Measurements from ENCODE around the gene SLC18B1.
A peak's percentile ranks its signal among the peaks of the same experiment; 100 is the strongest.

SLC18B1 gene

DNA sequence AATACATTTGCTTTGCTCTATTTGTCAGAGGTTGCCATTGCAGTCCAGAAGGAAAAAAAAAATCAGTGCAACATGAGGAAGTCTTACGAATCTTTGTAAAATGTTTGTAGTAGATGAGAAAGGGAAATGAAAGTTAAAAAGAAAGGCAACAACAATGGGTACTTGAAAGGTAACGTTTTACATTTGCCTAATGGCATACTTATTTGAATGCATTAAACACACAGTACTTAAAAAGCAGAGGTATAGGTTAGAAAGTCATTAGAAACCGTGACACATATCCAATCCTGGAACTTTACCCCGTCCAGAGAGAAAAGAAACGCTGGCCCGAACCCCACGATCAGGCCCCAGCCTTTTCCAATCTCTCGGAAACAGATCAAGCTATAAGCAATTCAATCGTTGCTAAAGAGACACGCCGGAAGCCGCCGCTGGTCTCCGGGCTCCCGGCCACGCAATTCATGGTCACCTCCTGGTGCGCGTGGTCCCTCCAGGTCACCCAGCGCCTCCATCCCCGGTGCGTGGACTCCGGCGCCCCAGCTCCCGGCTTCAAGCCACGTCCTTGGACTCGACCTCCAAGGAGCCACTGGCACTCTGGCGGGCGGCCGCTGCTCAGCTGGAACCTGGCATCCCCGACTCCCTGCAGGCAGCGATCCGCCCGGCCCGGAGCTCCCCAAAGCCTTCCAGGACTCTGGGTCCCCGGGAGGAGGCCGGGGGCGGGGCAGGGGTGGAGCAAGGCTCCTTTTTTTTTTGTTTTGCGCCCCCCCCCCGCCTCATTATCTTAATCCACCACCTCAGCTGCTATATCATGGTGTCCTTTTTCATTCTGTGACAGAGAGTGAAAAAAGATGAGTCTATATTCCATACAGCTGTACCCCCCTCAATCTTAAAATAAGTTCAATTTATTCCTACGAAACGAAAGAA lies at the start of gene SLC18B1:
Gene SLC18B1 (minus strand): TSS at position 687 of the 918 bp plus-strand sequence. CDS start 181 bp downstream, at position 506.
- DNase-seq = no peak

DNA sequence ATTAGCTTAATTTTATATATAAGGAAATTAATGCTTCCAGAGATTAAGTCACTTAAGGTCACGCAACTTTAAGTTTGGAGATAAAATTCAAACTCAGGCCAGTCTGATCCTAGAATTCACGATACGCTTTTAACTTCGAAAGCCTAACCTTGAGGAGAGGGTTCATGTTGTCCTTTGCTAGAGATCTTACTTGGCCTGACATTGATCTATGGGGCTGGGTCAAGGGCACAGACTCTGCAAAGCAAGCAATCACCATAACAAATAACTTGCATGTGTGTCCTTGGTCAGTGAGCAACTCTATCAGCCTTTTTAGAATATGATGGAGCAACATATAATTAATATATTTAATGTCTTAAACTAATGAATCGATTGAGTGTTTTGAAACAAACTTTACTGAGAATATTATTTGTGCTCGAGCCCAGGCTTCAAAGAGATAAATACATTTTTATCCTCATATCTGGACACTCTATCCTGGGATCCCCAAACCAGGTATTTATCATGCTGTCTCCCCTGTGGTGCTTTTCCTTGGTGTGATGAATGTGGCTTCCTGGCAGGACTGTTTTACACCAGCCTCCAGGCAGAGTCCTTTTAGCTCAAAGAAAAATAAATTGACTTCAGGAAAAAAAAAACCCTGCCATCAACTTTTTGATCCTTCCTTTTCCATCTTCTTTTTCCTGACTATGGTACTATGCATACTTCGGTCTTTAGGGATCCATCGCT lies 45.0 kb upstream of the SLC18B1 start:
- DNase-seq = no peak

DNA sequence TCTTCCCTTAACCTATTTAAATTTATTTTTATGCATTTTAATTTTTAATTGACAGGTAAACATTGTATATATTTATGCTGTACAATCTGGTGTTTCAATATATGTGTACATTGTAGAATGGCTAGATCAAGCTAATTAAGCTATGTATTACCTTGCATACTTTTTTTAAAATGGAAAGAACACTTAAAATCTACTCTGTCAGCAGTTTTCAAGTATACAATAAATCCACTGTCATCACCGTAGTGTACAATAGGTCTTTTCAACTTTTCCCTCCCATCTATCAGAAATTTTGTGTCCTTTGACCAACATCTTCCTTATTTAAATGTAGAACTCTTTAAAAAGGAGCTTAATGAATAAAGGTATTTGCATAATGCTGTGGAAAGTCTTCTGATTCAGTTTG lies 43.5 kb upstream of the SLC18B1 start:
- no peak for DNase-seq

DNA sequence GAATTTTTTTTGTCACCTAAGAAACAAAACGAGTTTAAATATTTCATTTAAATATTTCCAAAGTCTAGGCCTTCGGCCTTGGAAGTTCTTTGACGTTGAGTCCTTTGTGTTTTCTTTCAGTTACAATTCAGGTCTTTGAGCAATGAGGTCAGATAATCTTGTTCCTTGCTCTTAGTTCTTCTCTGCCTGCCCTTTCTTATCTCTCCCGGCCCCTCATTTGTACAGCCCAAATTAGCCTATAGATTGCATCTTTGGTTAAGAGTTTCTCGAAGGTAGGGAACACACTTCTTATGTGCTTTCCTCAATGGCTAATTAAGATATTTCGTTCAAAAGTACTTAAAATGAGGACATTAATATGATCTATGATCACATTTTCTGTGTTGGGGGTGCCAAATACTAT lies 34.5 kb upstream of the SLC18B1 start:
- no peak for DNase-seq

DNA sequence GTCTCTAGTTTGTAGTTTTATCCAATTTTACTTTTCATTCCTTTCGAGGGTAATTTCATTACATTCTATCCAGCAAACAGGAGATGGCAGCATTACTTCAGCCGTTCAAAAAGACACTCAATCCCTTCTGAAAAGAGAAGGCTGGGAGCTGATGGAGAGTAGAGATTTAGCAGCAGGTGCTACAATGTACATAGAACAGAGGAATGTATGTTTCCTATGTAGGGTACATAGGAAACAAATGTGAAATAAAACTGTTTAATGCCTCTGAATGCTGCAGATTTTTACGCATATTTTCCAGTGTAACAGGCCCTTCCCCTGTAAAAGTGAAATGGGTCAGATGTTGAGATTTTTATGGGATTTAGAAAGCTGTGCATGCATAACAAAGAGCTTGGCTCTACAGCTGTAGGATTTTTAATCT lies 31.9 kb upstream of the SLC18B1 start:
- no peak for DNase-seq

DNA sequence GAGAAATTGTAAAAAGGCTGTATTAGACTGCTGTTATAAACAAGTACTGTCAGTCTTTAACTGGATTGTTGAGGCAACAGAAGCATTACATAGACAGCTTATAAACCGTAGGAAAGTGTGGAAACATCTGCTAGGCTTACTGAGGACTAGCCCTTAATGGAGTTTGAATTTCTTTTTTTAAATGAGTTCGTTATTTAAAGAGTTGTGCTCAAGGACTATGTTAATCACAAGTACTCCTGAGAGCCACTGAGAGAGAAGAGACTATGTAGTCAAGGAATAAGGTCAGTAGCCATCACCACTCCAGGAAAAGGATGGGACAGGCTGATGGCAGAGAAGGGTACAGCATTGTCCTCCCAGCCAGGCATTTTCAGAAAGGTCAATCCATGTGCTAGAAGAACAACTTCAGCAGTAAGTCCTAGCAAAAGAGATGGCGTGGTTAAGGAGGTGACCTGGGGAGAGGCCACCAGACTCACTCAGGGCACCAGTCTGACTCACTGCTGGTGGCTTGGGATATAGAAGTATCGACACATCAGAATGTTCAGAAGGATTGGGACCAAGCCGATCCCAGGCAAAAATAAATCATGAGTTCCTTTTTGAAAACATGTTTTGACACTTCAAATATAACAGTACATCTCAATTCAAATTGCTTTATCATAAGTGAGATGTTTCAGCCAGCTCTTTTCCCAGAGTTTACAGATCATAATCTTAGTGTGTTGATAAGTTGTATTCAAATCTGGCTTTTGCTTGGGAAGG lies 22.4 kb upstream of the SLC18B1 start:
- DNase-seq = no peak

DNA sequence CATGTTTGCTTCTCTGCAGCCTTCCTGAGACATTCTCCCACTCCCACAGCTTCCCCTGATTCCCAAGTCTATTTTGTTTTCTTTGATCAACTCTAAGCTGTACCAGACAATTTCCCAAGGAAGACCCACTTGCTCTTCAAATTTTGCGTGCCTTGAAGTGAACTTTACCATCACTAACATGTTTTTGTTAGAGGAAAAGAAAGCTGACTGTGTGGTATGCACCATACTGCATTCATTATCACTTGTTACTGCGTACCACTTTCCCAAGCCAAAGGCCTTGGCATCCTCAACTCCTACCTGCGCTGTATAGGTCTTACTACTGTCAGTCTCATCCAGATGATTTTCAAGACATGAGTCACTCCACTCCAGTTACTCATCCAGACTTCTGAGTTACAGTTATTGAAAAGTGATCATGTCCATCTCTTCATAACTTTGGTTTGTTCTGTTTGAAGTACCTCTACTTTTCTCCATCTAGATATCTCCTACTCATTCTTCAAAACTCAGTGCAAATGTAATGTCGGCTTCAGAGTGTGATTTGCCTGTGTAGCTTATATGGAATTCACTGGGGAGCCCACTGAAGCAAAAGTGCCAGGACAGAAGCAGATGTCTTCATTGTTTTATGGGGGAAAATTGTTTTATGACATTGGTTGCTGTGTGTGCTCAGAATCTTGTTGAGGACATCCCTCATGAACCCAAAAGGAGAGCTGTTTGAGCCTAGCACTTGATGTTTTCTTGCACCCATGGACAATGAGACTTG lies 21.1 kb upstream of the SLC18B1 start:
- no peak for DNase-seq

DNA sequence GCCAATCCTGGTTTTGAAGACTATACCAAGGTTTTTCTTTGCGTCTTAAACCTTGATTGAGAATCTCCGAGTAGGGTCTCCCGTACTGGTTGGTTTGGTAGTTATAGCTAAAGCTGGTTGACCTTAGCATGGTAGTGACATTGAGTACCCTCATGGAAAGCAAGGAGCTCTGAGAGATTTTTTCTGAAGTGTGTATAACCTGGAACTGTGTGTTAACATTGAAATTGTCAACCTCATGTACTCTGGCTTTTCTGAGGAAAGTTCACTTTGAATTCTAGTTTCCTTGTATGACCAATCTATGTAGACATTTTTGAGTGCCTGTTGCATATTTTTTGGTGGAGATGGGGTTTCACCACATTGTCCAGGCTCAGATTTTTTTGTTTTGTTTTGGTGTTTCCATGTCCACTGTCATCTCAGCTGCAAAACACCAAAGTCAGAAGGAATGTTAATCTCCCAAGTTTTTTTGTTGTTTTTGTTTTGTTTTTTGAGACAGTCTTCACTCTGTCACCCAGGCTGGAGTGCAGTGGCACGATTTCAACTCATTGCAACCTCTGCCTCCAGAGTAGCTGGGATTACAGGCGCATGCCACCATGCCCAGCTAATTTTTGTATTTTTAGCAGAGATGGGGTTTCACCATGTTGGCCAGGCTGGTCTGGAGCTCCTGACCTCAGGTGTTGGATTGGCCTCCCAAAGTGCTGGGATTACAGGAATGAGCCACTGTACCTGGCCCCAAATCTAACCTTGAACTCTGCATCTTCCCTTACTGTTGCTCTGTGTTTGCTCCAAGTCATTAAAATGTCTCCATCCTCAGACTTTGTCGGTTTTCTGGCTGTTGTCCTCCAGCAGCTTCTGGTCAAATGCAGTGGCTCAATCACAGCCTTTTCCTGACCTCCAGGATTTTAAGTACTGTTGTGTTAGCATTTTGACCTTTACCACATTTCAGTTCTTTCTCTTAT lies 20.2 kb upstream of the SLC18B1 start:
- DNase-seq = no peak

DNA sequence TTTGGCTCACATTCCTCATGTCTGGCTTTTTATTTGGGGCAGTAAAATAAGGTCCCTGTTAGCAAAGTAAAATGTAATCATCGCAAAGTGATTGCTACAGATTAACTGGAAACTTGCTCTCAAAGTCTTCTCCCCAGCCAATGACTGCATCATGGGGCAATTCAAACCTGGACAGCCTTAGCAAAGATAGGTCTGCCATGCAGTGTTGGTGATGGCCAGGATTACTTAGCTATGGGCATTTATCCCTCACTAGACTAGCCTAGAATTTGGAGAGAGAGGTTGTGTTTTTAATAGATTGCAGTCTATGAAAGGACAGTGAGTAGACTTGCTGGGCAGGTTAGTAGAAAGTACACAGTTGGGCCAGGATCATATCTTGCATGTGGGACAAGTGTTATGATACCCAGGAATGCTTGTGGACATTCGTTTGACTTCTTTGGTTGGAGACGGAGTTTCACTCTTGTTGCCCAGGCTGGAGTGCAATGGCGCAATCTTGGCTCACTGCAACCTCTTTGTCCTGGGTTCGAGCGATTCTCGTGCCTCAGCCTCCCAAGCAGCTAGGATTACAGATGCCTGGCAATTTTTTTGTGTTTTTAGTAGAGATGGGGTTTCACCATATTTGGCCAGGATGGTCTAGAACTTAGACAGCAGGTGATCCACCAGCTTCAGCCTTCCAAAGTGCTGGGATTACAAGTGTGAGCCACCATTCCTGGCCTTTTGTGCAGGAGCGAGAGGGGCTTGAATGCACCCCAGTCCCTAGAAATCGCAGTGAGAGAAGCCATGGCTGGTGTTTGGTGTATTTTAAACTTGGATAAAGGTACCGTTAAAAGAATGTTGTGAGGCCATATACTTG lies 19.3 kb upstream of the SLC18B1 start:
- no peak for DNase-seq

DNA sequence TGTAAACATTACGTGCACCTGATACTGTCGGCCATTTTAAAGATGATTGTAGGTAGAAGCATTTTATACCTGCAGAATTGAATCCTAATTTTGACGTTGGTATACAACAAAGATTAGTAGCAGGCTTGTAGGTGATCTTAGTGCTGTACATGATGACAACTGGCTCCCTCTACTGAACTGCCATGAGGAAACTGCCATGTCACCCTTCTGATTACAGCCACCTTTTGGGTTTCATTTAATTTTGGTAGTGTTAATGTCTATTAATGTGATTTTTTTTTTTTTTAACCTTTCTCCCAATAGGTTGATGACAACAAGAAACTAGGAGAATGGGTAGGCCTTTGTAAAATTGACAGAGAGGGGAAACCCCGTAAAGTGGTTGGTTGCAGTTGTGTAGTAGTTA lies 18.2 kb upstream of the SLC18B1 start:
- no peak for DNase-seq

DNA sequence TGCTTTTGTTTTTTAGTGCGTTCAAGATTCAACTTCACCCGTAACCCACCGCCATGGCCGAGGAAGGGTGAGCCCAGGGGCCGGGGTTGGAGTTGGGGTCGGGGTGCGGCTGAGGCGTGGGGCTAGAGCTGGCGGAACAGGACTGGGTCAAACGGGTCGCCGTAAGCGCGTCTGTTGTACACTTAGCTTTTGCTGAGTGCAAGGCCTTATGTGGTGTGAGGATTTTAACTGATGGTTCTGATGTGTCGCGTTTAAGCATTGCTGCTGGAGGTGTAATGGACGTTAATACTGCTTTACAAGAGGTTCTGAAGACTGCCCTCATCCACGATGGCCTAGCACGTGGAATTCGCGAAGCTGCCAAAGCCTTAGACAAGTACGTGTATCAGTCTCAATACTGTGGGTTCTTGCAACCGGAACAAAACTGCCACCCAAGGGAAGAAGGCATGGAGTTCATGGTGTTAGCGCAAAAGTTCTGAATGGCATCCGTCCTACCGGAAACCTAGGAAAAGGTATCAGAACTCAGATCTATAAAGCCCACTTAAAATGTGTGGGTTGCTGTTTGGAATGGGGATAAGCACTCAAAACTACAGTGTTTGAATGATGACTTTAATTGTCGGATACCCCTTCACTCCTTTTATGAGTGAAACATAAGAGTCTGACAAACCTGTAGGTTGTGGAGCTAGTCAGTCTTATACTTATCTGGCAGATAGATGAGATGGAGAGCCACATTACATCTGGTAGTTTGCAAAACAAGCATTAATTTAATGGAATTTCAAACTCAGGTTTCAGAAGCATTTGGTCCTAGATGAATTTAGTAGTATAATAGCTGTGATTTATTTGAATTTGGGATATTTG lies 16.5 kb upstream of the SLC18B1 start:
- no peak for DNase-seq

DNA sequence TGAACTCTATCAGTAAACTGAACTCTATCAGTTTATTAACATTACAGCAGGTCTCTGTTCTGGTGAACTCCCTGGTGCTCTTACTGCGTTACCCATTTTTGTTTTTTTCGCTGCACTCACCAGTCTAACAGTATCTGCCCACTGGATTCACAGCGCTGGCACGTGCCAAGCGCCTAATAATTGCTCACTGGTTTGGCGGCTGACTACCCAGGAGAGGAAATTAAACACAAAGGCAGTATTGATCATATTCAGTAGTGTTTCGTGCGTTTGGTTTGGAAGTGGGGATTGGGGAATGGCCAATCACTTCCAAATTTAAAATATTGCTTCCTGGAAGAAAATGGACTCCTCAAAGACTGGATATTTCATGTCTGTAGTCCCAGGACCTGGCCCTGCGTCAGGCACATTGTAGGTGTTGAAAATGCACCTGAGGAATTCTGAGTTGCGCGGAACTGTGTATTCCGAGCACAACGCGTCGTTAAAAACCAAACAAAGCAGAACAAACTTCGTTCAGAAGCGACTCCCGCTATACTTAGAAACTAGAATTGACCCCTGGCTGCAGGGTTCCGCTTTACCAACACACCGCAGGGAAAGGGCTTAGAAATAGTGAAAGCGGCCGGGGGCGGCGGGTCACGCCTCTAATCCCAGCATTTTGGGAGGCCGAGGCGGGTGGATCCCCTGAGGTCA lies 14.9 kb upstream of the SLC18B1 start:
- peak; percentile 55 for DNase-seq

DNA sequence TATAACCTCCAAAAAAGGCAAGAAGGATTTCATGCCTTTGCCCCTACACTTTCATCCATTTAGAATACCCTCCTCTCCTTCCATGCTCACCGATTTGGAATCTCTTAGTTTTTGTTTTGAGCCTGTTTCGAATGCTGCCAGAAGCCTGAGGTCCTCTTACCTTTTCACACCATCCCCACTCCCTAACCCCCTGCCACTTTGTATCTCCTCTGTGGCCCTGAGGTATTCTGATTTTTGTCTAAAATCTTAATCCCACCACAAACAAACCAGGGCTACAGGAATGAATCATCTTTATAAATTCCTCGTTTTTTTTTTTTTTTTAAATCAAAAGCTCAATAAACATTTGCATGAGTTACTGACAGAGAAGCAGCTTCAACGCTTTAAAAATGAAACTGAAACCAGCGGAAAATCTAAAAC lies 14.3 kb upstream of the SLC18B1 start:
- peak; percentile 43 for DNase-seq

DNA sequence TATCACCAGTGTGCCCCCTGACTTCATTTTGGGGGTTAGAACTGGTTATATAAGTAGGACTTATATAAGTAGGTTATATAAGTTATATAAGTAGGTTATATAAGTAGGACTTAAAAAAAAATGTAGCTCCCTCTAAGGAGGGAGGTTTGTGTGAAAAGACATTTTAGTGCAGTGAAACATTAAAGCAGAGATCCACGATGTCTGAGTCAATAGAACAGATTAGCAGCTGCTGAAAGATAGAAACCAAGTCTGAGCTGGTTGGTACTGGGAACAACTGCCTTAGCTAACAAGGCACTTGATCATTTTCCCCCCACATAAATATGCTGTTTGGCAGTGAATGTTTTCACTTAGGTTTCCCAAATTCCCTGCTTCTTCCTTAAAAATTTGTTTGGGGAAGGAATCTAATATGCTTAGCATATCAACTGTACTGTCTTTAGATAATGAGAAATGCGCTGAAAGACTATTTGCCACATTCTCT lies 13.9 kb upstream of the SLC18B1 start:
- DNase-seq = peak; percentile 43

DNA sequence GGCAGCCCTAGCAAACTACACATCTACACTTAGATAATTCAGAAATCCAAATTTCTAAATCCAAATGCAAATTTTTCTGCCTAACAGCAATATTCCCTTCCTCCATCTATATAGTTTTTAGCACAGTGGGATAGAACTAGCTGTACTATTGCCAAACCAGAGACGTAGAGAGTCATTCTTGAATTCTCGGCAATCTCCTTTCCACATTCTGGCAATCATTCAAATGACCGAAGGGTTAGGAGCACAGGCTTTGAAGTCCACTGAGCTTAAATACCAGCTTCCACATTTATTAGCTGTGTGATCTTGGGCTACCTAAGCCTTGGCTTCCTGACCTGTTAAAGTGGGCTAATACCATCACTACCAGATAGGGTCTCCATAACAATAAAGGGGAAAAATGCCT lies 12.8 kb upstream of the SLC18B1 start:
- DNase-seq = no peak

DNA sequence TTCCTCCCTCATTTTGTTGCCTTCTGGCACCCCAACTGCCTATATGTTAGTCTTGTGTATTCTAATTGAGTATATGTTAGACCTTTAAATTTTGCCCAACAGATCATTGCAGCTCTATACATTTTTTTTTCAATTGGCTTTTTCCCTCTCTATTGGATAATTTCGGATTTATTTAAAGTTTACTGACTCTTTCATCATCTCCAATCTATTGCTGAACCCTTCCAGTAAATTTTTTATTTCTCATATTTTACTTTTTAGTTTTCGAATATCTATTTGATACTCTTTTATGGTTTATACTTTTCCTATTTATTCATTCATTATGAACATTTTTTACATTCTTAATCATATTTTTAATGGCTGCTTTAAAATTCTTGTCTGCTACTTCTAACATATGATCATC lies 7.1 kb upstream of the SLC18B1 start:
- no peak for DNase-seq

DNA sequence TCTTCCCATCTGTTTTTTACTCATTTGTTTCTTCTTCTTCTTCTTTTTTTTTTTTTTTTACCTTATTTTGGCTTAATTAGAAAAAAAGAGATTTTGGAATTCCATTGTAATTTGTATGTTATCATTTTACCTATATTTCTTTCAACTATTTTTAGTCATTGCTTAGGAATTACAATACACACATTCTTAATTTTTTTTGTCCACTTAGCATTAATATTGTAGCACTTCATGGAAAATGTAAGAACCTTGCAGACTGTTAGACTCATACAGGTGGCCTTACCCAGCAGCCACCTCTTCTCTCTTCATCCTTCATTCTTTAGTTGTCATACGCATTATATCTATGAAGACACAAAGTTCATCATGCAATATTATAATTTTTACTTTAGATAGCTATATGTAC lies 5.8 kb upstream of the SLC18B1 start:
- no peak for DNase-seq

DNA sequence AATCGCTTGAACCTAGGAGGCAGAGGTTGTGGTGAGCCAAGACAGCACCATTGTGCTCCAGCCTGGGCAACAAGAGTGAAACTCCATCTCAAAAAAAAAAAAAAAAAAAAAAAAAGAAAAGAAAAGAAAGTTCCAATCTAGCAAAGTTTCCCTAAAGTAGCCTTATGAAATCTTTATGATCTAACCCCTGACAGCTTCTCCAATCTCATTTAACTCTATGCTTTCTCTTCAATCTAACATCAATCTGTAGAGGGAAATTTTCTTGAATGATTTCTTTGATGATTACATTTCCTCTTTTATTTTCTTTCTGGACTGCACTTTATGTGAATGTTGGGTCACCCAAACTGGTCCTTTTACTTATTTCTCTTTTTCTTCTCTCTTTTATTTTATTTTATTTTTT lies 2.2 kb upstream of the SLC18B1 start:
- DNase-seq = no peak

Measured in KG1 (cell line).